Smooth muscle cell (in vitro differentiated cells): ENCODE data around the gene LTO1. TPM values are rescaled to one million over a fixed set of nuclear protein-coding genes. Genes with fewer than 3 reads are reported as not detected.

ENCODE experiments used
- DNase-seq: peaks from one replicate; lab custom pipeline; 2025; ENCODE audit not compliant: unreplicated experiment; lab: John Stamatoyannopoulos, UW
- H2AFZ ChIP-seq: fragments of 200-600 bp; sonication (generic); 2 replicates; pipeline ENCODE4 v1.6.0; 2016; ENCODE audit warnings: antibody characterized with exemption, low read depth, mild to moderate bottlenecking
- H3F3A ChIP-seq: fragments of 200-600 bp; sonication (generic); 2 replicates; pipeline ENCODE4 v1.6.0; 2017; ENCODE audit warnings: antibody characterized with exemption, low read depth
- H3K27ac ChIP-seq: fragments of 200-600 bp; sonication (generic); 2 replicates; pipeline ENCODE4 v1.5.1; 2016; ENCODE audit warnings: low read depth, mild to moderate bottlenecking
- H3K27me3 ChIP-seq: fragments of 200-600 bp; sonication (generic); 2 replicates; pipeline ENCODE4 v1.6.1; 2016; ENCODE audit warnings: low read depth, mild to moderate bottlenecking
- H3K36me3 ChIP-seq: fragments of 200-600 bp; sonication (generic); 2 replicates; pipeline ENCODE4 v1.5.1; 2016; ENCODE audit warnings: low read depth
- H3K4me1 ChIP-seq: fragments of 200-600 bp; sonication (generic); 2 replicates; pipeline ENCODE4 v1.5.1; 2016; ENCODE audit warnings: low read depth
- H3K4me2 ChIP-seq: fragments of 200-600 bp; sonication (generic); 2 replicates; pipeline ENCODE4 v1.6.0; 2016; ENCODE audit warnings: mild to moderate bottlenecking
- H3K4me3 ChIP-seq: fragments of 200-600 bp; sonication (generic); 2 replicates; pipeline ENCODE4 v1.5.1; 2016; ENCODE audit warnings: mild to moderate bottlenecking
- H3K79me2 ChIP-seq: fragments of 200-600 bp; sonication (generic); 2 replicates; pipeline ENCODE4 v1.6.0; 2016; ENCODE audit warnings: low read depth, mild to moderate bottlenecking
- H3K9ac ChIP-seq: fragments of 200-600 bp; sonication (generic); 2 replicates; pipeline ENCODE4 v1.6.0; 2016; ENCODE audit warnings: low read depth
- H3K9me3 ChIP-seq: fragments of 200-600 bp; sonication (generic); replicated peaks from 2 replicates; pipeline ENCODE4 v1.5.1; 2016; ENCODE audit warnings: low read depth
- H4K20me1 ChIP-seq: fragments of 200-600 bp; sonication (generic); 2 replicates; pipeline ENCODE4 v1.6.0; 2016; ENCODE audit warnings: low read depth
- CTCF ChIP-seq: fragments of 200-600 bp; sonication (generic); IDR thresholded peaks from 2 replicates; pipeline ENCODE4 v1.5.1; 2017; ENCODE audit warnings: borderline replicate concordance, mild to moderate bottlenecking, antibody characterized with exemption; ENCODE audit not compliant: insufficient read depth, poor library complexity, severe bottlenecking
- WGBS: methylation state at CpG from one replicate; pipeline ENCODE4 v1.1.7; 2016; ENCODE audit warnings: low lambda C conversion rate; 5-methylcytosine and 5-hydroxymethylcytosine counted together
- polyA plus RNA-seq: library from polyadenylated mRNA; unstranded; fragments of >200 nt; fragmentation: Nextera tagmentation; extraction: Ambion mirVana; gene quantifications from 2 replicates; pipeline ENCODE4 v1.2.1, GENCODE V29; 2016
- total RNA-seq: library from RNA; depleted of rRNA; stranded (reverse); fragments of >200 nt; gene quantifications from 2 replicates; pipeline ENCODE4 v1.2.3, GENCODE V29; 2014

LTO1 gene
- total and polyA plus RNA-seq, 2 experiments from 2014 or later: 8.0 to 17.3 TPM

- Histone ChIP-seq H3K9me3 (no peaks in the 10 kb centered on the region), H3K4me3 (no peak overlapping the region), H3F3A (peaks cover 8% of the 10 kb centered on the region), H3K79me2 (peaks cover 4% of the 10 kb centered on the region), H3K27ac (no peak overlapping the region), H3K4me2 (no peak overlapping the region), H3K9ac (no peak overlapping the region), H3K27me3 (no peaks in the 10 kb centered on the region), H3K36me3 (no peaks in the 10 kb centered on the region), H3K4me1 (no peaks in the 10 kb centered on the region), H4K20me1 (peaks cover 20% of the 10 kb centered on the region), H2AFZ (no peak overlapping the region)
- no peak for TF ChIP-seq CTCF
- 93% methylated on average over 14 of the region's 14 CpGs for WGBS
- no peak for DNase-seq
These were observed 8.9 kb downstream of the LTO1 start for GRCh38 chr11:69666261-69666660.

- H3K4me3 ChIP-seq: no peak overlapping the region
- no peak for TF ChIP-seq CTCF
- WGBS: 97% methylated on average over 11 of the region's 11 CpGs
These were observed 9.5 kb downstream of the LTO1 start for GRCh38 chr11:69665669-69666068.

GRCh38 chr11:69664901-69665300 lies 10.3 kb downstream of the LTO1 start:
- Histone ChIP-seq H3K36me3 (no peaks in the 10 kb centered on the region), H3K4me2 (no peak overlapping the region)
- no peak for TF ChIP-seq CTCF

More at GRCh38 chr11:69665669-69666068, 9.5 kb downstream of the LTO1 start:
- H2AFZ ChIP-seq: no peak overlapping the region
- H3K9me3 ChIP-seq: no peaks in the 10 kb centered on the region
- H3K36me3 ChIP-seq: no peaks in the 10 kb centered on the region
- no peak for DNase-seq
- peaks cover 4% of the 10 kb centered on the region for H3F3A ChIP-seq
- no peak overlapping the region for H3K9ac ChIP-seq
- H3K27me3 ChIP-seq: no peaks in the 10 kb centered on the region
- no peaks in the 10 kb centered on the region for H3K4me1 ChIP-seq
- H3K4me2 ChIP-seq: no peak overlapping the region
- peaks cover 19% of the 10 kb centered on the region for H4K20me1 ChIP-seq
- H3K79me2 ChIP-seq: peaks cover 4% of the 10 kb centered on the region
- H3K27ac ChIP-seq: no peak overlapping the region

GRCh38 chr11:69664103-69664775 lies 10.9 kb downstream of the LTO1 start:
- Histone ChIP-seq H3K9ac (no peak overlapping the region), H3K27me3 (no peaks in the 10 kb centered on the region), H3K9me3 (no peaks in the 10 kb centered on the region), H3K79me2 (peaks cover under 1% of the 10 kb centered on the region), H3K36me3 (no peaks in the 10 kb centered on the region), H3K4me2 (no peak overlapping the region), H3K27ac (no peak overlapping the region), H3K4me3 (no peak overlapping the region), H4K20me1 (peaks cover 7% of the 10 kb centered on the region), H2AFZ (no peak overlapping the region), H3K4me1 (no peaks in the 10 kb centered on the region), H3F3A (no peaks in the 10 kb centered on the region)
- 98% methylated on average over 17 of the region's 17 CpGs for WGBS
- no peak for TF ChIP-seq CTCF
- DNase-seq: no peak

More at GRCh38 chr11:69664901-69665300, 10.3 kb downstream of the LTO1 start:
- Histone ChIP-seq H3K27me3 (no peaks in the 10 kb centered on the region), H3K79me2 (peaks cover 4% of the 10 kb centered on the region), H3F3A (no peaks in the 10 kb centered on the region), H4K20me1 (peaks cover 13% of the 10 kb centered on the region), H3K9me3 (no peaks in the 10 kb centered on the region), H3K4me1 (no peaks in the 10 kb centered on the region), H3K27ac (no peak overlapping the region), H3K4me3 (no peak overlapping the region), H3K9ac (no peak overlapping the region), H2AFZ (no peak overlapping the region)
- DNase-seq: no peak
- WGBS: 99% methylated on average over 8 of the region's 8 CpGs
